ENCODE measurements around the gene RIMS4. TPM values are rescaled to one million over a fixed set of nuclear protein-coding genes. Genes with fewer than 3 reads are reported as not detected.

Gene RIMS4
- total RNA-seq, 1 experiment from 2014 or later: 16.3 TPM

GRCh38 chr20:44850837-44851236 lies 40.5 kb upstream of the RIMS4 start:
- Histone ChIP-seq H3K14ac (ENCODE audit: insufficient read depth, low read length) (no peak overlapping the region), H4K5ac (ENCODE audit: insufficient read length, low read depth, low read length) (no peak overlapping the region), H3K4ac (ENCODE audit: low read depth, low read length) (no peak overlapping the region), H3T11ph (ENCODE audit: low read length) (no peak overlapping the region), H3K9me3 (ENCODE audit: control insufficient read depth, low read depth, low read length) (no peaks in the 10 kb centered on the region), H4K91ac (ENCODE audit: insufficient read length, low read depth, low read length) (no peak overlapping the region), H2BK5ac (ENCODE audit: insufficient read length, low read length) (no peak overlapping the region), H3K9ac (ENCODE audit: extremely low read depth, insufficient read length, low read length) (no peak overlapping the region), H4K8ac (replicated peaks; ENCODE audit: insufficient read length, low read depth, low read length) (no peak overlapping the region), H3K4me2 (ENCODE audit: insufficient read depth, insufficient read length, low read length) (no peak overlapping the region), H3K56ac (ENCODE audit: insufficient read length, low read depth, low read length) (no peak overlapping the region), H2BK12ac (ENCODE audit: insufficient read length, low read depth, low read length) (no peak overlapping the region), H2AFZ (ENCODE audit: low read length) (no peak overlapping the region), H2BK15ac (ENCODE audit: low read depth, low read length) (no peak overlapping the region), H2AK5ac (ENCODE audit: insufficient read length, low read length) (no peak overlapping the region), H2BK20ac (ENCODE audit: low read depth, low read length, poor library complexity, severe bottlenecking) (no peak overlapping the region), H3K79me1 (ENCODE audit: insufficient read depth, low read depth, low read length, poor library complexity, severe bottlenecking) (no peaks in the 10 kb centered on the region), H3K27me3 (ENCODE audit: insufficient read depth, low read length) (no peaks in the 10 kb centered on the region), H3K18ac (ENCODE audit: insufficient read length, low read depth, low read length) (no peak overlapping the region), H3K27ac (ENCODE audit: insufficient read length, low read depth, low read length) (no peak overlapping the region), H3K23me2 (ENCODE audit: insufficient read length, low read depth, low read length, poor library complexity, severe bottlenecking) (no peaks in the 10 kb centered on the region), H2BK120ac (ENCODE audit: low read depth, low read length, poor library complexity, severe bottlenecking) (no peak overlapping the region), H3K79me2 (ENCODE audit: insufficient read depth, low read length) (no peaks in the 10 kb centered on the region), H3K23ac (ENCODE audit: insufficient read length, low read depth, low read length) (no peak overlapping the region), H3K4me1 (ENCODE audit: insufficient read depth, low read length) (no peaks in the 10 kb centered on the region), H4K20me1 (ENCODE audit: control insufficient read depth, insufficient read depth, insufficient read length) (no peaks in the 10 kb centered on the region)
- no peak overlapping the region for H3K4me3 Mint-ChIP-seq
- peak overlapping the region in 2 of 3 experiments; percentile 25 to 46; a peak in 1 of 7 replicates for H3K27ac Mint-ChIP-seq
- peaks cover 4 to 7% of the 10 kb centered on the region in 2 experiments; a peak in 2 of 5 replicates for H3K9me3 Mint-ChIP-seq
- 0 out of 7 replicates have a peak, but pooled peaks cover 0 to 5% (median 0%) of the 10 kb centered on the region in 3 experiments for H3K36me3 Mint-ChIP-seq (ENCODE audit: insufficient read depth in 1 of 3, low read depth in 3 of 3)
- no peak for DNase-seq
- whole genome bisulfite sequencing (ENCODE audit: extremely low coverage, insufficient read length, low lambda C conversion rate): no CpG with 5 or more reads among the region's 1 CpG
- TF ChIP-seq CTCF (conservative IDR thresholded peaks at IDR 0.05): no peak
- peaks cover 22 to 24% of the 10 kb centered on the region in 2 experiments for H3K4me1 Mint-ChIP-seq
- H3K27me3 Mint-ChIP-seq (ENCODE audit: low read depth): peaks cover 5% of the 10 kb centered on the region

Measured in H9 (cell line).